LNCaP clone FGC (cell line): ENCODE results near the gene NANOS2.

ENCODE experiments used
- DNase-seq: peaks from one replicate; pipeline ENCODE4 v3.0.0-alpha.2; 2011; ENCODE audit warnings: low read depth
- H3K4me3 ChIP-seq: 2 replicates; pipeline ENCODE4 v1.5.1; 2011; ENCODE audit warnings: mild to moderate bottlenecking, low read depth, low read length, control low read depth
- CTCF ChIP-seq: IDR thresholded peaks from 2 replicates; pipeline ENCODE4 v1.5.1; 2012; ENCODE audit warnings: mild to moderate bottlenecking; ENCODE audit not compliant: control insufficient read depth, insufficient read depth; ENCODE audit errors: extremely low read depth

Gene NANOS2

GRCh38 chr19:45955905-45956608, 41.5 kb upstream of the NANOS2 start:
- DNase-seq, result no peak
- H3K4me3 ChIP-seq, result no peak overlapping the region
- TF ChIP-seq CTCF, result no peak

GRCh38 chr19:45954156-45954555, 39.6 kb upstream of the NANOS2 start:
- TF ChIP-seq CTCF, result no peak
- no peak for DNase-seq
- H3K4me3 ChIP-seq, result no peak overlapping the region

- H3K4me3 ChIP-seq, result no peak overlapping the region
- DNase-seq, result no peak
- no peak for TF ChIP-seq CTCF
Measured at GRCh38 chr19:45953676-45954075, 39.1 kb upstream of the NANOS2 start.

- DNase-seq, result no peak
- no peak for TF ChIP-seq CTCF
- H3K4me3 ChIP-seq, result no peak overlapping the region
Measured at GRCh38 chr19:45952686-45953505, 38.3 kb upstream of the NANOS2 start.

- H3K4me3 ChIP-seq, result no peak overlapping the region
- DNase-seq, result no peak
- no peak for TF ChIP-seq CTCF
Measured at GRCh38 chr19:45952341-45952685, 37.7 kb upstream of the NANOS2 start.

- DNase-seq, result no peak
- TF ChIP-seq CTCF, result no peak
- no peak overlapping the region for H3K4me3 ChIP-seq
Measured at GRCh38 chr19:45947926-45948325, 33.3 kb upstream of the NANOS2 start.
